GM12801 (cell line): ENCODE results near the gene SLITRK5.

Source experiments
- TF ChIP-seq, protein P1 (sequence below): IDR thresholded peaks from one replicate; pipeline ENCODE4 v1.5.1; 2011; ENCODE audit warnings: control low read depth; ENCODE audit not compliant: insufficient read length; ENCODE audit errors: extremely low read depth

SLITRK5 gene

DNA sequence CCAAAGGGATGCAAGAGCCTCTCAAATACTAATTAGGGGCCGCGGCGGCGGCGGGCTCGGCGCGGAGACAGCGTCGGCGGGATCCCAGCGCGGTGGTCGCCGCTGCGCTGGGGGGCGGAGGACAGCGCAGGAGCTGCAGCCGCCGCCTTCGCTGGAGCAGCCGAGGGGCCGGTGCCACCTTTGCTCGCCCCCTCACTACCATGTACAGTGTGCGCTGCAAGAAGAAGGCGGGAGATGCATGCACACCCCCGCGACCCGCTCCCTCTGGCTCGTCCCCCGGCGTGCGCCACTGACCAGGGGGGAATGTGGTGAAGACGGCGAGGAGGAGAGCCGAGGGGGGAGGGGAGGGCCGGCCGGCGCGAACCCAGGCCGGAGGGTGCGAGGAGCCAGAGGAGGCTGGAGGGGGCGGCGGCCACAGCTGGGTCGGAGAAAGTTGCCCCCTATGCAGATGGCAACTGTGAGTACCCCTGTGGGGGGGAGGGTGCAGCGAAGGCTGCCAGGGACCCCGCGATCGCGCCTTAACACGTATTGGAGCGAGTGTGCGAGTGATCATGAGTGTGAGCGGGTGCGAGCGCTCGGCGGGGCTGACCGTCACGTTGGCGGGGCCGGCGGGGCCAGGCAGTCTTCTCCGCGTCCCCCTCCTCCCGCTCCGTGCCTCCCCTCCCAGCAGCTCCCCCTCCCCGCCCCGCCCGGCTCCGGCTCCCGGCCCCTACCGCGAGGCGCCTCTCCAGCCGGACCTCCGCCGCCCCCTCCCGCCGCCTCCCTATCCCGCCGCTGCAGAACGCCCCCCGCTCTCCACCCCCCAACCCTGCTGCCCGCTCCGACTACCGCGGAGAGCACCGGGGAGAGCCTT is 808 bp downstream of the SLITRK5 start:
- TF ChIP-seq, protein P1, sequence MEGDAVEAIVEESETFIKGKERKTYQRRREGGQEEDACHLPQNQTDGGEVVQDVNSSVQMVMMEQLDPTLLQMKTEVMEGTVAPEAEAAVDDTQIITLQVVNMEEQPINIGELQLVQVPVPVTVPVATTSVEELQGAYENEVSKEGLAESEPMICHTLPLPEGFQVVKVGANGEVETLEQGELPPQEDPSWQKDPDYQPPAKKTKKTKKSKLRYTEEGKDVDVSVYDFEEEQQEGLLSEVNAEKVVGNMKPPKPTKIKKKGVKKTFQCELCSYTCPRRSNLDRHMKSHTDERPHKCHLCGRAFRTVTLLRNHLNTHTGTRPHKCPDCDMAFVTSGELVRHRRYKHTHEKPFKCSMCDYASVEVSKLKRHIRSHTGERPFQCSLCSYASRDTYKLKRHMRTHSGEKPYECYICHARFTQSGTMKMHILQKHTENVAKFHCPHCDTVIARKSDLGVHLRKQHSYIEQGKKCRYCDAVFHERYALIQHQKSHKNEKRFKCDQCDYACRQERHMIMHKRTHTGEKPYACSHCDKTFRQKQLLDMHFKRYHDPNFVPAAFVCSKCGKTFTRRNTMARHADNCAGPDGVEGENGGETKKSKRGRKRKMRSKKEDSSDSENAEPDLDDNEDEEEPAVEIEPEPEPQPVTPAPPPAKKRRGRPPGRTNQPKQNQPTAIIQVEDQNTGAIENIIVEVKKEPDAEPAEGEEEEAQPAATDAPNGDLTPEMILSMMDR, result no peak

DNA sequence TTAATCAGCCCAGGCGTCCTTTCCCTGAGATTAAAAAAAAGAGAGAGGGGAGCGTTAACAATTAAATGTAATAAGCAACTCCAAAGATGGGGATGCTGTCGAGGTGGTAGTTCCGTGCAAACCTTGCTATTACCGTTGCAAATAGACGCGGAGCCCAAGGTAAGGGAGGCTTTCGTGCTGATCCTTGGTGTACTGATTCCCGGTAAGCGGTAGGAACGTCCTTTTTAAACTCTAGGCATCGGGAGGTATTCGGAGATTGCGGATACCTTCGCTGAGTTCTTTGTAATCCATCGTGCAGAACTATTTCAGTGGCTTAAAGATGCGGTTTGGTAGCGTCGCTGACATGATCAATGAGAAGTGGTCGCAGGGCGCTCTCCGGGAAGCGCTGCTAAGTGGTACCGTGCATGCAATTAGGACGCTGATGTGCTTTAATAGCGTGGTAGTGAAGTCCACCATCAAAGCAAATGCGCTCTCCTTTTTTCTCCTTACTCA is 3.1 kb downstream of the SLITRK5 start:
- TF ChIP-seq, protein P1, result no peak

DNA sequence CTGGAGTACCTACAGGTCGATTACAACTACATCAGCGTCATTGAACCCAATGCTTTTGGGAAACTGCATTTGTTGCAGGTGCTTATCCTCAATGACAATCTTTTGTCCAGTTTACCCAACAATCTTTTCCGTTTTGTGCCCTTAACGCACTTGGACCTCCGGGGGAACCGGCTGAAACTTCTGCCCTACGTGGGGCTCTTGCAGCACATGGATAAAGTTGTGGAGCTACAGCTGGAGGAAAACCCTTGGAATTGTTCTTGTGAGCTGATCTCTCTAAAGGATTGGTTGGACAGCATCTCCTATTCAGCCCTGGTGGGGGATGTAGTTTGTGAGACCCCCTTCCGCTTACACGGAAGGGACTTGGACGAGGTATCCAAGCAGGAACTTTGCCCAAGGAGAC is 4.7 kb downstream of the SLITRK5 start:
- TF ChIP-seq, protein P1, result no peak

DNA sequence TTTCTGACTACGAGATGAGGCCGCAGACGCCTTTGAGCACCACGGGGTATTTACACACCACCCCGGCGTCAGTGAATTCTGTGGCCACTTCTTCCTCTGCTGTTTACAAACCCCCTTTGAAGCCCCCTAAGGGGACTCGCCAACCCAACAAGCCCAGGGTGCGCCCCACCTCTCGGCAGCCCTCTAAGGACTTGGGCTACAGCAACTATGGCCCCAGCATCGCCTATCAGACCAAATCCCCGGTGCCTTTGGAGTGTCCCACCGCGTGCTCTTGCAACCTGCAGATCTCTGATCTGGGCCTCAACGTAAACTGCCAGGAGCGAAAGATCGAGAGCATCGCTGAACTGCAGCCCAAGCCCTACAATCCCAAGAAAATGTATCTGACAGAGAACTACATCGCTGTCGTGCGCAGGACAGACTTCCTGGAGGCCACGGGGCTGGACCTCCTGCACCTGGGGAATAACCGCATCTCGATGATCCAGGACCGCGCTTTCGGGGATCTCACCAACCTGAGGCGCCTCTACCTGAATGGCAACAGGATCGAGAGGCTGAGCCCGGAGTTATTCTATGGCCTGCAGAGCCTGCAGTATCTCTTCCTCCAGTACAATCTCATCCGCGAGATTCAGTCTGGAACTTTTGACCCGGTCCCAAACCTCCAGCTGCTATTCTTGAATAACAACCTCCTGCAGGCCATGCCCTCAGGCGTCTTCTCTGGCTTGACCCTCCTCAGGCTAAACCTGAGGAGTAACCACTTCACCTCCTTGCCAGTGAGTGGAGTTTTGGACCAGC is 5.3 kb downstream of the SLITRK5 start:
- TF ChIP-seq, protein P1, result no peak

DNA sequence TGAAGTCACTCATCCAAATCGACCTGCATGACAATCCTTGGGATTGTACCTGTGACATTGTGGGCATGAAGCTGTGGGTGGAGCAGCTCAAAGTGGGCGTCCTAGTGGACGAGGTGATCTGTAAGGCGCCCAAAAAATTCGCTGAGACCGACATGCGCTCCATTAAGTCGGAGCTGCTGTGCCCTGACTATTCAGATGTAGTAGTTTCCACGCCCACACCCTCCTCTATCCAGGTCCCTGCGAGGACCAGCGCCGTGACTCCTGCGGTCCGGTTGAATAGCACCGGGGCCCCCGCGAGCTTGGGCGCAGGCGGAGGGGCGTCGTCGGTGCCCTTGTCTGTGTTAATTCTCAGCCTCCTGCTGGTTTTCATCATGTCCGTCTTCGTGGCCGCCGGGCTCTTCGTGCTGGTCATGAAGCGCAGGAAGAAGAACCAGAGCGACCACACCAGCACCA is 5.9 kb downstream of the SLITRK5 start:
- TF ChIP-seq, protein P1, result no peak

DNA sequence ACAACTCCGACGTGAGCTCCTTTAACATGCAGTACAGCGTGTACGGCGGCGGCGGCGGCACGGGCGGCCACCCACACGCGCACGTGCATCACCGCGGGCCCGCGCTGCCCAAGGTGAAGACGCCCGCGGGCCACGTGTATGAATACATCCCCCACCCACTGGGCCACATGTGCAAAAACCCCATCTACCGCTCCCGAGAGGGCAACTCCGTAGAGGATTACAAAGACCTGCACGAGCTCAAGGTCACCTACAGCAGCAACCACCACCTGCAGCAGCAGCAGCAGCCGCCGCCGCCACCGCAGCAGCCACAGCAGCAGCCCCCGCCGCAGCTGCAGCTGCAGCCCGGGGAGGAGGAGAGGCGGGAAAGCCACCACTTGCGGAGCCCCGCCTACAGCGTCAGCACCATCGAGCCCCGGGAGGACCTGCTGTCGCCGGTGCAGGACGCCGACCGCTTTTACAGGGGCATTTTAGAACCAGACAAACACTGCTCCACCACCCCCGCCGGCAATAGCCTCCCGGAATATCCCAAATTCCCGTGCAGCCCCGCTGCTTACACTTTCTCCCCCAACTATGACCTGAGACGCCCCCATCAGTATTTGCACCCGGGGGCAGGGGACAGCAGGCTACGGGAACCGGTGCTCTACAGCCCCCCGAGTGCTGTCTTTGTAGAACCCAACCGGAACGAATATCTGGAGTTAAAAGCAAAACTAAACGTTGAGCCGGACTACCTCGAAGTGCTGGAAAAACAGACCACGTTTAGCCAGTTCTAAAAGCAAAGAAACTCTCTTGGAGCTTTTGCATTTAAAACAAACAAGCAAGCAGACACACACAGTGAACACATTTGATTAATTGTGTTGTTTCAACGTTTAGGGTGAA is 6.6 kb downstream of the SLITRK5 start:
- TF ChIP-seq, protein P1, result no peak

DNA sequence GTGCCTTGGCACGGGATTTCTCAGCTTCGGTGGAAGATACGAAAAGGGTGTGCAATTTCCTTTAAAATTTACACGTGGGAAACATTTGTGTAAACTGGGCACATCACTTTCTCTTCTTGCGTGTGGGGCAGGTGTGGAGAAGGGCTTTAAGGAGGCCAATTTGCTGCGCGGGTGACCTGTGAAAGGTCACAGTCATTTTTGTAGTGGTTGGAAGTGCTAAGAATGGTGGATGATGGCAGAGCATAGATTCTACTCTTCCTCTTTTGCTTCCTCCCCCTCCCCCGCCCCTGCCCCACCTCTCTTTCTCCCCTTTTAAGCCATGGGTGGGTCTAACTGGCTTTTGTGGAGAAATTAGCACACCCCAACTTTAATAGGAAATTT is 7.2 kb downstream of the SLITRK5 start:
- TF ChIP-seq, protein P1, result no peak
